ENCODE data around the gene JMJD4.

JMJD4 gene

DNA sequence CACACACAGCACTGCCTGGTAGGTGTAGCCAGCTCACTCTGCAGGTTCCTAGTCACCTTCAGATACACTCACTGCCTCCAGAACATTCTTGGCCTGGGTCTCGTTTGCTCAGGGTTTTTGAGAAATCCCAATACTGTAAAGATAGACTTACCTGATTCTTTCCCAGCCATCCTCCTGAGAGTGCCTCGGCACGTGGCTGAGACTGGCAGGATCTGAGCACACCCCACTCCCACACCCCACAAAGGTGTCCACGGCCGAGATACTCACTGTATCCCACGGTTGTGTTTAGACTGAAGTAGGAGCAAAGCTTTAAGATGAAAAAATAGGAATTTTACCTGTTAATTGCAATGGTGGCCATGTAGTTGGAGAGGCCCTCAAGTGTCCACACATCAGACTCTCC lies 33.5 kb upstream of the JMJD4 start:
- DNase-seq = no peak

- DNase-seq = no peak
Measured at GRCh38 chr1:227768125-227768439, 33.0 kb upstream of the JMJD4 start.

GRCh38 chr1:227767401-227768124 lies 32.5 kb upstream of the JMJD4 start:
- DNase-seq = no peak

DNA sequence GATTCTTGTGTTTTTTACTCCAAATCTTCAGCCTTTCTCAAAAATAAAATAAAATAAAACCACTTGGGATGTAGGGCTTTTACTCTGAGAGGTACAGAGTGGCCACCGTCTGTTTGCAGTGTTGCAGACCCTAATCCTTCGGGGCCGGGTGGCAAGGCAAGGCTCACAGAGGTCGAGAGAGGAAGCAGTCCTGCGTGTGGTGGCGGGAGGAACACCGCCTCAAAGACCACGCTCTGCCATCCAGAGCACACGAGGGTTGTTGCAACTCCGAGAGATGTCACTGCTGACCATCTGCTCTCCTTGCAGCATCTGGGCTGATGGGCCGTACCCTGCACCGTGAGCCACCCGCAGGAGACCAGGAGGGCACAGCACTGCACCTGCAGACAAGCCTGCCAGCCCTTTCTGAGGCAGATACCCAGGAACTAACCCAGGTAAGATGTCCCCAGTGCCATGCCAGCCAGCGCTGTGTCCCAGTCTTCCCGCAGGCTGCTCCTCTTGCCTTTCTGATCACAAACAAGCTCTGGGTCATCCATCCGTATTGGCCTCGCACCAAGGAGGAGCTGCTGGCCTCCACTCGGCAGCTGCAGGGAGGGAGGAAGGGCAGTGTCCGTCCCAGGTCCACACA lies 31.7 kb upstream of the JMJD4 start:
- DNase-seq = no peak

DNA sequence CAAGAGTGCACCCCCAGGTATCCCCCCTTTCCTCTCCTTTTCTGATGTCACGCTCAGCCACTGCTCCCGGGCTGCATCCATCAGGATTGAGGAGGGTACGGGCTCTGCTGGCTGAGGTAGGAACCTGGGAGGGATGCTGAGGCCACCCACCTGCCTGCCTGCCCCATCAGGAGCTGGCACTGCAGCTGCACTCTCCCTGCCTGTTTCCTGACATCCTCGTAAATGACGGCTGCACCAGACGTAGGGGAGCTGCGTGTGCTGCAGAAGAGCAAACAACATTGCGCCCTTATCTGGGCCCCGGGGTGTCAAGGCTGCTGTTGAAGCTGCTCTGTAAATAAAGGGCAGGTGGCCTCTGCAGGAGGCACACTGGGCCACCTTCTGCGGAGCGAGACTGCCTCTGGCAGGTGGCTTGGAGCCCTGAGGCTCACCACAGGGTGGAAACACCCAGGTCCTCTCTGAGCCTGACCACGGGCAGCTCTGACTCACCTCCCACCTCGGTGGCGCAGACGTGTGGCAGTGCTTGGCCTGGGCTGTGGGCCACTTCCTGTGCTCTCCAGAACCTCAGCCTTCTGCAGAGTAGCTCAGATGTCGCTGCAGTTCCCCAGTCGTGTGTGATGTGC lies 31.0 kb upstream of the JMJD4 start:
- peak; percentile 78 for DNase-seq

DNA sequence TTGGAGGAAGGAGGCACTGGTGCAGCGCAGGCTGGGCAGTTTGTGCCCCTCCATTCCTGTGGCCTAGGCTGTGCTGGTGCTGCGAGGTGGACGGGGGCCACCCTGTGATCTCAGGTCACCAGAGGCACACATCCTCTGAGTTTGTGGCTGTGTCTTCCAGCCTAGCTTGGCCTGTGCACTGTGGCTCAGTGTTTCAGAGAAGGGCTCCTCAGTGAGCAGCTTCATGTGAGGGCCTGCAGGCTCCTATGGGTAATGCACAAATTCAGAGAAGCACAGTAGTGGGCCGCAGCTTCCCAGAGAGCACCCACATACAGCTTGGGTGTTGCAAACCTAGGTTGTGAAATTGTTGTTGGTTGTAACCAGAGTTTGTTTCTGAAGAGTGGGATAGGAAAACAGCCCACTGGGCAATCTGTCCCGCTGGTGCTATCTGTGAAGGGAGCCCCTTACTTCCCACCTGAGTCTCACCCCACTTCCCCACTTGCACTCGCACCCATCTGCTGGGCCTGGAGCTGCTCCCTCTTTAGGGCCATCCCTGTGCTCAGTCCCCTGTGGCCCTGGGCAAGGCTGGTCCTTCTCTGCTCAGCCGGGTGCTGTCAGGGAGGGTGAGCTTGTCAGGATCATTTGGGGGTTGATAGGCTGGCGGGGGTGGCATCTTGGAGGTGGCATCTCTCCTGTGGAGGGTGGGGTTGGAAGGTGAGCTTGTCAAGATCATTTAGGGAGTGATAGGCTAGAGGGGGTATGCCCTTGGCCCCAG lies 30.3 kb upstream of the JMJD4 start:
- DNase-seq = no peak

- DNase-seq = no peak
Measured at GRCh38 chr1:227764019-227764391, 28.9 kb upstream of the JMJD4 start.

- no peak for DNase-seq
Measured at GRCh38 chr1:227763246-227764018, 28.3 kb upstream of the JMJD4 start.

- DNase-seq = peak; percentile 87
Measured at GRCh38 chr1:227762231-227762911, 27.3 kb upstream of the JMJD4 start.

DNA sequence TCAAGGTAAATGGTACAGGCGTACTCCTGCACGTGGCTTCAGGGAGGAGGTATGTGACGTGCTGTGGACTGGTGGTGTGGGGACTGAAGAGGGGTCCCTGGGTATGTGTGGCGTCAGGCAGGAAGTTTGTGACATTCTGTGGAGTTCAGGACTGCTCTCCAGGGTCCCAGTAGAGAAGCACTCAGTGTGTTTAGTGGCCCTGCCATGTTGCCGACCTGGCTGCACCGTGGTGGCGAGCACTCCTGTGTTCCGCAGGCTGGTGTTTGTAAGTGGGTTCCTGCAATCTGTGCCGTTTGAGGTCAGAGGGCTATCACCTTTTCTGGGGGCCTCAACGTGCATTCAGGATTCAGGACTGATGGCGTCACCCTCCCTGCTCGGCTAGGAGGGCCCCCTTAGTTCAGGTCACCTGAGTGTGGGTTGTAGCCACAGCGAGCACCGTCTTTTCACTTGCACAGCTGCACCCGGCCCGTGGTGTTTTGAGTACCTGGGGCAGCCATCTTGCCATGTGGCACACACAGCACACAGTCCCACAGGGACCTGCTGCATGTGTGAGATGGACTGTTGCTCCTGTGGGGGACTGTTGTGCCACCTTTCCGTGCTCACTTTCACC lies 26.6 kb upstream of the JMJD4 start:
- DNase-seq = no peak

DNA sequence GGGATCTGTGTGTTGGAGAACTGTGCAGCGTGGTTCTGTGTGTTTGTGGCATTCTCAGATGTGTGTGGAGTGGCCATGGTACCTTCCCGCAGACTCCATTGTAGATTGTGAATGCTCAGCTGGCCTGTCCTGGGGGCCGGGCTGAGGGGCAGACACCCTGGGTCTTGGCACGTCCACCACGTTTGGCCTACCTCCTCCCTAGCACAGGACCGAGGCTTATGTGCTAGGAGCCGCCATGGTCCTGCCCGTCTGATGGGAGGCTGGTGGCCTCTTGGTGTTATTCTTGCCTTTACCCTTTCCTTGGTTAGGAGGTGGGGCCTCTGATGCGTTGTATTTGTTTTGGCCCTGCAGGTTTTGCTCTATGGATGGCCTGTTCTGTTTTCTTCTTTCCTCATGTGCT lies 25.3 kb upstream of the JMJD4 start:
- no peak for DNase-seq

DNA sequence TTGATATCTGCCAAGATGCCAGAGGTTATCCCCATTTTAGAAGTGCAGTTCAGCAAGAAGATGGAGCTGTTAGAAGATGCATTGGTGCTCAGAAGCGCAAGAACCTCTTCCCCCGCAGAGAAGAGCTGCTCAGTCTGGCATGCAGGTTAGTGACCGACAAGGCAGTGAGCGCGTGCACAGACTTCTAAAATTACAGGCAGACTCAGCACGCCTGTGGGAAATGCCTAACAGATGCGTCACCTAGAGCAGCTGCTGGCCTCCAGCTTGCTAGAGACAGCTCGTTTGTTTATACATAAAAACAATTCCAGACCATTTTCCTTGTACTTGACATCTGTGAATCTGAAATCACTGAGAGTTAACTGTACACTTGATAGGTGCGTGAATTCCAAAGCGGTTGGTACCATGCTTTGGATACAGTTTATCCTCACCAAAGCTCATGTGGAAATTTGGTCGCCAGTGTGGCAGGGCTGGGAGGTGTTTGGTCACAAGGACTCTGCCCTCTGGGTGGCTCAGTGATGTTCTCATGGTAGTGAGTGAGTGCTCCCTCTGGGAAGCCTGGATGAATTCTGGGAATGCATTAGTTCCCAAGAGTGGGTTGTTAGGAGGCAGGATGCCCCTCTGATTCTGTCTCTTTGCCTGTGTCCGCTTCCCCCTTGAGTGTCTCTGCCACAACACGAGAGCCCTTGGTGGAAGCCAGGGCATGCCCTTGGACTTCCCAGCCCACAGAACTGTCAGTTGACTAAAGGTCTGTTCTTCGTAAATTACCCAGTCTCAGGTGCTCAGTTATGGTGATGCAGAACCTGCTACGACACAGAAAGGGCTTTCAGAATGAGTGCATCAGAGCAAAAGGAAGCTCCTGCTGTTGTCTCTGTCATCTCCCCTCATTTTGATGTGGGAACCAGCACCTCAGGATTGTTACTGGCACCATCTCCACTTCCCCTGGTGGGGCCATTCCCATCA lies 24.5 kb upstream of the JMJD4 start:
- no peak for DNase-seq

DNA sequence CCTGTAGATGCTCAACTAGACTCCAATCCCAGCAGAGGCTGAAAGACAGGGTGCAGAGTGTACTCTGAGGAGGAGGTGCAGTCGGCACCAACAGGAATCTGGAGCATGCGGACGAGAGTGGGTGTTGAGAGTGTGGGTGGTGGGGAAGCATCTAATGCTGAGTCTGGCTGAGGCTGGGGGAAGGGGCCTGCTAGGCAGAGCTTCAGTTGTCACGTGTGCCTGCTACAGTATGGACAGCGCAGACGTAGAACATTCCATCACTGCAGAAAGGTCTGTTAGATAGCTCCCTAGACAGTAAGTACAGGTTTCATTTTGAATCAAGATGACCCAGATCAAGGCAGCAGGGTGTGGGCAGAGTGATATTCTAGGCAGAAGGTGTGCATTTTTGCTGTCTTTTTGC lies 23.3 kb upstream of the JMJD4 start:
- no peak for DNase-seq

DNA sequence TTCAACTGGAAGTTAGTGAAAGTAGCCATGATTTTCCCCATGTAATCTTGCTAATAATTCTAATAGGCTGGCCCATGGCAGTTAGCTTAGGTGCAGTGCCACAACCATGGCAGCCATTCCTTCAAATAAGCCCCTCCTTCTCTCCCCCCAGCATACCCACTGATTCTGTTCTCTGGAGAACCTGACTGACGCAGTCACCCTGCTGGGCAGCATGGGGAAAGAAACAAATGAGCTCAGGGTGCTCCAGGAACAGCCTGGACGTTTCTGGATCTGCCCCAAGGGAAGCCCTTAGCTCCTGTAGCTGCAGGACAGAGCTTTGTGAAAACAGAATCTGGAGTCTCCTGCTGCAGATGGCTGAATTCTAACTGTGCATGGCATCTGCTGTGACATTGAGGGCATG lies 22.7 kb upstream of the JMJD4 start:
- no peak for DNase-seq

DNA sequence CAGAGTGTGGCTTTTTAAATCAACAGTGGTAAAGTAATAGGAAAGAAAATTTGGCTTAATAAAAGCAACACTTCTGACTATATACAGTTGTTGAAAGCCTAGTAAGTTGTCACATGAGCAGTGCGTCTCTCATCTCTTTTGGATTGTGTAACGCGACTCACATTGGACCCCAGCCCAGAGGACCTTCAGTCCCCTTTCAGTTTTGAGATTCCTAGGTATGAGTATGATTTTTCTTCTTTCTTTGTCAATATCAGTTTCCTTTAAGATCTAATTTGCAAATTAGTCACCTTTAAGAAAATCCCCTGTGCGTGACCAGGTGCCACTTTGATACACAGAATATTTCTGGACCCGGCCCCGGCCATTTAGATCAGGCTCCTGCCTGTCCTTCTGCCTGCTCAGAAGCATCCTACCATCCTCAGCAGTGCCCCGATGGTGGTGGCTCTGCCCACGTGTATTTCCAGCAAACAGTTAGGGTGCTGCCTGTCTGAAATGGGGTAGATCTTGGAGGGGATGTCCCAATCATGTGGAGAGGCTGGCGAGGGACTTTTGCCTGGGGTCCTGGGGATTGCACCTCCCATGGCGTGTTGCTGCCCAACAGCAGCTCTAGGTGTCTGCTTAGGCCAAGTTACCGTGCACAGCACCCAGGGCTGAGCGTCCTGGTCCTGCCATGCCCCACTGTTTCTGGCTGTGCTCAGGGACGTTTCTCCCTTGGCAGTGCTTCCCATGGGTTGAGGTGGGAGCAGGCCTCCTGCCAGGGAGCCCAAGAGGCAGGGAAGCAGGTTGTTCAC lies 21.3 kb upstream of the JMJD4 start:
- no peak for DNase-seq

DNA sequence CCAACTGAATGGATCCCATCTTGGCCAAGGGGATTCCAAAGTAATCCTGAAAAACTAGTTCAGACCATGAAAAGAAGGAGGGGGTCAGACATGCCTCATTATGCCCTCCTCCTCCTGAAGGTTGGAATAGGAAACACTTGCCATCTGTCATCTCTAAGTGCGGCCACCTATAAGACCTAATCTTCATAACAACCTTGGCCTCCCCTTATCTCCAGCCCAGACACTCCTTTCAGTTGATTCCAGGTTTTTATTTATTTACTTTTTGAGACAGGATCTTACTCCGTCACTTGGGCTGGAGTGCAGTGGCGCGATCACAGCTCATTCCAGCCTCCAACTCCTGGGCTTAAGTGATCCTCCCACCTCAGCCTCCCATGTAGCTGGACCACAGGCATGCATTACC lies 19.9 kb upstream of the JMJD4 start:
- no peak for DNase-seq

GRCh38 chr1:227753999-227754711 lies 19.1 kb upstream of the JMJD4 start:
- DNase-seq = no peak

DNA sequence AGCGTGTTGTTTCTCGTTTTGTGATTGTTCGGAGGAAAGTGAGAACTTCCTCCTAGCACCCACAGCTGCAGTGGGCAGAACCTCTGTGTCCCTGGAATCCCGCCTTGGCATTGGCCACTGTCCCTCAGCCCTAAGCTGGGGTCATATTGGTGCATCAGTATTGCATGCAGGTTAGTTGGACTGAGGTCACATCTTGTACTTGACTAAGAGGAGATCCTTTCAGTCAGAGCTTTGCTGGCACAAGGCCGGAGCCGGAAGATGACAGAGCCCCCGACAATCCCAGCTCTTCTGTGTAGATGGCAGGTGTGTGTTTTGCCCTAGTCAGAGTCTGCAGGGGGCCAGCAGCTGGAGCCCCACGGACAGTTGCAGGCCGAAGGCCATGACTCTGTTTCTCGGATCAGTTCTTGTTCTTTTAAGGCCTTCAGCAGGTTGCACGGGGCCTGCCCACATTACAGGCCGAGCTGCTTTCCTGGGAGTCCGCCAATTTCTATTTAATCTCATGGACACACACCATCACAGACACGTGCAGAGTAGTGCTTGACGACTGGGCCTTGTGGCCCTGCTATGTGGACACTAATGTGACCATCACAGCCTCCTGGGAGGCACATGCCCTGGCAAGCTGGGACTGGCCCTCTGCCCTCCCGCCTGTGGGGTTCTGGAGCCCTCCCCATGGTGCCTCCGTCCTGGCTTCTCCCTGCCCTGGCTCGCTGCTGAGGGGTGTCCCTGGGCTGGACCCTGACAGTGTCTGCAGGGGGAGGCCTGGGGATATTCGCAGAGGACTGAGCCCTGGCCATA lies 15.0 kb upstream of the JMJD4 start:
- no peak for DNase-seq

Measured in CD4-positive, alpha-beta T cell treated with Interleukin-21 for 1 hour (primary cell).